NOMO-1 (cell line): ENCODE results near the gene AARS2.

Source experiments
- DNase-seq, 2 experiments: peaks; one replicate each; lab custom pipeline; 2025; ENCODE audit not compliant: unreplicated experiment in 2 of 2; lab: John Stamatoyannopoulos, UW

The AARS2 gene

GRCh38 chr6:44278315-44278714, 34.8 kb downstream of the AARS2 start:
- DNase-seq: no peak

- DNase-seq: no peak
Observed at GRCh38 chr6:44277763-44278162, 35.4 kb downstream of the AARS2 start.

- DNase-seq: no peak
Observed at GRCh38 chr6:44276667-44277640, 36.2 kb downstream of the AARS2 start.

- DNase-seq: no peak
Observed at GRCh38 chr6:44275749-44276648, 37.1 kb downstream of the AARS2 start.

GRCh38 chr6:44275271-44275748, 37.8 kb downstream of the AARS2 start:
- DNase-seq: no peak

- no peak for DNase-seq
Observed at GRCh38 chr6:44273617-44274016, 39.5 kb downstream of the AARS2 start.

- DNase-seq: no peak
Observed at GRCh38 chr6:44272999-44273566, 40.1 kb downstream of the AARS2 start.

GRCh38 chr6:44272529-44272928, 40.6 kb downstream of the AARS2 start:
- no peak for DNase-seq

DNA sequence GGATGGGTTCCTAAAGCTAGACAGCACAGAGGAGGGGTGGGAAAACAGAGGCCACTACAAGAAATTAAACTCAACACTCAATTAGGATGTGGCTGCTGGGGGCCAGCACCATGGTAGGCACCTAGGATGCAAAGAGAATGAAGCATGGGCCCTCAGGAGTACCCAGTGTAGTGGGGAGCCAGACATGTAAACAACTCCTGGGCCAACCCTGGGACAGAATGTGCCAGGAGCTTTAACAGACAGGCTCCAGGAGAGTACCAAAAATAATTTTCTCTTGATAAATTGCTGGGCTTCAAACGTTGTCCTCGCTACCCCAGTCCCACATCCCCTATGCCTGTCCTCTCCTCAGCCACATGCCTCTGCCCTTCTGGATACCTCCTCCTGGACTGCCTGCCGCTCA, 41.2 kb downstream of the AARS2 start:
- no peak for DNase-seq

DNA sequence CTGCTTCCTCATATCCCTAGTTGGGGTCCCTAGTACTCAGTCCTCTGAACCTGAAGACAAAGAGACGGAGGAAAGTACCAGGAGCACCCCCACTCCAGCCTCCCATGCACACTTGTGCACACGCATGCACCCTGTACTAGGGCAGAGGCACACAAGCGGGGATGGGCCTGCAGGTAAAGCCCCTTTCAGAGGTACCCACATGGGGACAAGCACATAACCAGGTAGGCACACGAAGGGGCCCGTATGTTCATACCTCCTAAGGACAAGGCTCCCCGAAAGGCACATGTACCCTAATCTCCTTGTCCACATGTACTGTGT, 41.8 kb downstream of the AARS2 start:
- DNase-seq: no peak

DNA sequence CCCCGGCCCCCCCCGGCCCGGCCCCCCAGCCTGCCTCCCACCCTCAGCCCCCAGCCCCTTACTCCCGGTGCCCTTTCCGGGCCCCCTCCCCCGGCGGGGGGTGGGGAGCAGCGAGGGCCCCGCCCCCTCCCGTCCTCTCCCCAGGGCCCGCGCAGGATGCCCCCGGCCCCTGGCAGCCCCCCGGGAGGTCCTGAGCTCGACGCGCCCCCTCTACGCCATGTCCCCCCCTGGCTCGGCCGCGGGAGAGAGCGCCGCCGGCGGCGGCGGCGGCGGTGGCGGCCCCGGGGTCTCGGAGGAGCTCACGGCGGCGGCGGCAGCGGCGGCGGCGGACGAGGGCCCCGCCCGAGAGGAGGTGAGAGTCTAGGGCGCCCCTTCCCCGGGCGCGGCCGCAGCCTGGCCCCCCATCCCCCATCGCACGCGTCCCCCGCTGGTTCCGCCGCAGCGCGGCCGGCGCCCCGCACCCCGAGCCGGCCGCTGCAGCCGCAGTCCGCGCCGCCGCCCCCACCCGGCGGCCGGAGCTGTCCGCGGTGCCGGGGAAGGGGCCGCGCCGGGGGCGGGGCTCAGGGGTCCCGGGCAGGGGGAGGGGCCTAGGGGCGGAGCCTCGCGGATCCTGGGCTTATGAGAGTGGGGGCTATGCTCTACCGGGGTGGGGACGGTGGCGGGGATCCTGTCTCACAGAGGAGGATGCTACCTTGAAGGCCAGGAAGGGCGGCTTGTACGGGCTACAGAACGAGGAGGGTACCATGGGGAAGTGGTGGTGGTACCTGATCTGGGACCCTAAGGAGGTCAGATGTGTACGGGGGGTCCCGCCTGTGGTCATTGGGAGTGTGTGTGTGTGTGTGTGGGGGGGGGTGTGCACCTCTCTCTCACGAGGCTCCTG, 42.4 kb downstream of the AARS2 start:
- no peak for DNase-seq

GRCh38 chr6:44269921-44270525, 43.1 kb downstream of the AARS2 start, which contains the start of gene TMEM151B:
Gene TMEM151B, plus strand, starts transcription at chr6:44270450. Its CDS starts 293 bp downstream, at chr6:44270743.
- DNase-seq: no peak

GRCh38 chr6:44269178-44269920, 43.8 kb downstream of the AARS2 start:
- DNase-seq: peak in 1 of 2 experiments; percentile 49

DNA sequence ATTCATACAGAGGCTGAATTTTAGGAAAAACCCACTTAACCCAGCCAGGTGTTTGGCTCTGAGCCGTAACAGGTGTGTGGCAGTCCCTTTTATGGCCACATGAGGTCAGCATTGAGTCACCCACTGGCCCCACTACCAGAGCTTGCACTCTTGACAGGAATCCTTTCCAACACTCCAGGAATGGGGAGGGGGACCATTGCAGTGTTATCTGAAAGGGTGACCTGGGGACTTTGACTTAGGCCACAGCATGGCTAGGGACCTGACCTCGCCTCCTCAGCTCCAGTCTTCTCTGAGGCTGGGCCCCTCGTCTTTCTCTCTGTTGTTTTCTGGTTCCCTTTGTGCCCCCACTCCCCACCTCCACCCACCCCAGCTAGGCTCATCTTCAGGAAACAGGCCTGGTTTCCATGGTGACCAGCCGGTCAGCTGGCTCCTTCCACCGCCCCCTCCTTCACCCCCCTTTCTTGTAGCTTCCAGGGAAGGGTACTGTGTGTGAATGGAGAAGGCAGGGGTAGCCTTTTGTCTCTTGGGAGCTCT, 45.0 kb downstream of the AARS2 start:
- DNase-seq: peak; percentile 18 to 22

GRCh38 chr6:44267252-44267651, 45.9 kb downstream of the AARS2 start:
- no peak for DNase-seq

- DNase-seq: no peak
Observed at GRCh38 chr6:44266347-44266746, 46.8 kb downstream of the AARS2 start.

DNA sequence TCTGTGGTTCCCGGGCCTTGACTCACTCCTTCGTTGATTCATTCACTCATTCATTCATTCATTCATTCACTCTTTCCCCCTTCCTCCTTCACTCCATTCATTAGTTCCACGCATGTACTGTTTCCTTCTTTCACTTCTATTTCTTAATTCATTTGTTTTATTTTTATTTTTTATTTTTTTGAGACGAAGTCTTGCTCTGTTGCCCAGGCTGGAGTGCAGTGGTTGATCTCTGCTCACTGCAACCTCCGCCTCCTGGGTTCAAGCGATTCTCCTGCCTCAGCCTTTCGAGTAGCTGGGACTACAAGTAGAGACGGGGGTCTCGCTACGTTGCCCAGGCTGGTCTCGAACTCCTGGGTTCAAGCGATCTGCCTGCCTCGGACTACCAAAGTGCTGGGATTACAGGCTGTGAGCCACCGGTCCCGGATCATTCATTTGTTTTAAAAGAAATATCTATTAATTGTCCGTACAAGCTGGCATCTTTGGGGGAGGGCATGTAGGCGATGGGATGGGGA, 47.4 kb downstream of the AARS2 start:
- no peak for DNase-seq

DNA sequence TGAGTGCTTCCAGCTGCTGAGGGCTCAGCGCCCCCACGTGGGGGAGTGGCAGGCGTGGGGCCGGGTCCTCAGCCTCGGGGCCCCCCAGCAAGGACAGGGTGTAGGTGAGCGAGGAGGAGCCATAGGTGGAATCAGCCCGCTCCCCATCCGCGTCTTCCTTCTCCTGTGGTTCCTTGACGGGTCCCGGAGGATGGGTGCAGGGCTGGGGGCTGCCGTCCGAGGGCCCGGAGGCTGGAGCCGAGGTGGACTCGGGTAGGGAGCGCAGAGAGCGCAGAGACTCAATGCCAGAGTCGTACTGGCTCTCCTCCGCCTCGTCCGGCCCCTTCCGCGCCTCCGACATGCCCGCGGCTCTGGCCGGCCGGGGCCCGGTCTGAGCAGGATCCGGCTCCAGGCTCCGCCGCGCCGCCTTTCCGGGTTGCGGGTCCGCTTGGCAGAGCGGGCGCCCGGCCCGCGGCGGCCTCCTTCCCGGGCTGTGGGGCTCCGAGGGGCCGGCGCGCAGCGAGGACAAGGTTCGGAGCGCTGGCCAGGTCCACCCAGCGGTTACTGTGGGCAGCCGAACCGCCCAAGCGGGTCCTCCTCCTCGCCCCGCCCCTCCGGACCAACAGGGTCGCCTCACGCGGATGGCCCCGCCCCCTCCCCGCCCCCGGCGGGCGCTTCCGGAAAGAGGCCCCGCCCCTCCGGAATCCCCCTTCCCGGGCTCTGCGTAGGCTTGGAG, 48.0 kb downstream of the AARS2 start, which contains the start of gene NFKBIE:
Gene NFKBIE, minus strand, starts transcription at position 545 of the 715 bp plus-strand sequence. Its CDS starts 205 bp downstream, at position 340.
- peak; percentile 56 to 73 for DNase-seq
